Adrenal gland (tissue), 12 donors: Measurements from ENCODE around the gene SLC7A6OS. TPM values are rescaled to one million over a fixed set of nuclear protein-coding genes. Genes with fewer than 3 reads are reported as not detected.

Experiments used
- DNase-seq, 7 donors: peaks; one replicate each; pipeline ENCODE4 v3.0.0-alpha.2; 2019 to 2020
- H3K27ac ChIP-seq, 5 donors: fragments of 200-600 bp; sonication (generic) in 4 of 5; 1 replicate in 3 of 5; 2 replicates in 2 of 5; pipeline versions ENCODE4 v1.5.1 to v1.8.0; 2016 to 2020; ENCODE audit warnings: mild to moderate bottlenecking in 1 of 5
- H3K27me3 ChIP-seq: fragments of 200-600 bp; 2 replicates; pipeline ENCODE4 v1.8.0; 2021
- H3K36me3 ChIP-seq, 2 donors: fragments of 200-600 bp; replicated peaks in 1 of 2; 1 replicate in 1 of 2; 2 replicates in 1 of 2; pipeline versions ENCODE4 v1.5.1 to v1.8.0; 2018 to 2022
- H3K4me1 ChIP-seq, 2 donors: fragments of 200-600 bp; replicated peaks in 1 of 2; 1 replicate in 1 of 2; 2 replicates in 1 of 2; pipeline versions ENCODE4 v1.5.1 to v1.8.0; 2018 to 2021
- H3K4me3 ChIP-seq, 4 donors: fragments of 200-600 bp; sonication (generic) in 3 of 4; one replicate each; pipeline ENCODE4 v1.5.1; 2016 to 2018
- H3K9me3 ChIP-seq, 3 donors: fragments of 200-600 bp; sonication (generic) in 1 of 3; replicated peaks in 1 of 3; 1 replicate in 2 of 3; 2 replicates in 1 of 3; pipeline versions ENCODE4 v1.5.1 to v1.8.0; 2016 to 2021
- POLR2A ChIP-seq, 2 donors: fragments of 450-650 bp; IDR thresholded peaks; one replicate each; pipeline ENCODE4 v1.6.1; 2017; ENCODE audit warnings: antibody characterized with exemption in 2 of 2, mild to moderate bottlenecking in 2 of 2, moderate library complexity in 1 of 2
- WGBS, 4 donors: extraction: QIAGEN DNeasy Blood & Tissue Kit in 2 of 4; methylation state at CpG; one replicate each; pipeline versions ENCODE4 v1.1.5 to v1.1.7; 2013 to 2017; 5-methylcytosine and 5-hydroxymethylcytosine counted together
- intact Hi-C, 2 donors: fragments of 100-400 bp; cut with DNase I; formaldehyde crosslinking; loops; one replicate each; pipeline versions ENCODE4 v1.14.1 to v1.15.0; 2022 to 2023
- polyA plus RNA-seq, 3 donors: library from polyadenylated mRNA; stranded (reverse); fragments of 200-250 nt in 2 of 3; fragments of 350-450 nt in 1 of 3; fragmentation: Illumina TruSeq in 1 of 3; extraction: RNeasy Lipid Tissue Mini Kit (QIAGEN cat#74804) in 1 of 3; gene quantifications; one replicate each; pipeline ENCODE4 v1.2.3, GENCODE V29; 2013 to 2014
- total RNA-seq, 9 donors: library from RNA; depleted of rRNA in 4 of 9; stranded (reverse); fragments of >200 nt in 4 of 9; fragments of 120-200 nt in 1 of 9; fragmentation: NEBNext Ultra II Directional in 1 of 9; extraction: Animal tissue kit (Norgen Biotek cat#: 25700) in 1 of 9; gene quantifications; one replicate each; pipeline versions ENCODE4 v1.1.0 to v1.2.4, GENCODE V29; 2013 to 2023
- TF ChIP-seq, protein P1 (sequence below), 6 experiments: fragments of 450-650 bp in 4 of 6; fragments of 200-600 bp in 2 of 6; sonication (generic) in 1 of 6; IDR thresholded peaks; 1 replicate in 5 of 6; 2 replicates in 1 of 6; pipeline versions ENCODE4 v1.5.1 to v1.8.0; 2016 to 2021; ENCODE audit warnings: antibody characterized with exemption in 6 of 6, mild to moderate bottlenecking in 2 of 6, moderate library complexity in 1 of 6
- donor health status: healthy with polysubstance abuse.
- donor health status: Bipolar disorder and iron deficiency.
- donor health status: DM: yes; HTN: yes; CAD: no.
- donor health status: DM: no; HTN: no; CAD: no.
- donor health status: DM: no; HTN: no; CAD: no.
- donor health status: DM: yes; HTN: yes; CAD: no.

Gene SLC7A6OS
- total and polyA plus RNA-seq, 12 donors: 5.7 to 18.6 (median 13.8) TPM

DNA sequence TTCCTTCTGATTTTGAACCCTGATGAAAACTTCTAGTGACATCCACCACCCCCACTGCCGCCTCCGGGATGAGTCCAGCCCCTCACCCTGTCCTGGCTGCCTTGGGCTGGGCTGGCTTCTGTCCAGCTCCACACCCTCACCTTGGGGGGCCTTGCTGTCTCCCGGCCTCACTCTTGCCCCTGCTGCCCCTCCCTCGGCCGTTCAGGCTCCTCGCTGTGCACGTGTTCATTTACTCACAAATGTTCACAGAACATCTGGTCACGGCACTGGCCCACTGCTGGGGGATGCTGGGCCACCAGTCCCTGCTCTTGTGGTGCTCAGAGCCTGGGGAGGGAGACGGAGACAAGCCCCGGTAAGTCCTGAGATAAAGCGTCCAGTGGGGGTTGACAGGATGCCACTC, 40.7 kb upstream of the SLC7A6OS start:
- no peaks in the 10 kb centered on the region for H3K9me3 ChIP-seq
- H3K4me1 ChIP-seq: peaks cover 20 to 23% of the 10 kb centered on the region in 2 donors
- intact Hi-C loops: no loop called here
- H3K36me3 ChIP-seq: peaks cover 0 to 45% of the 10 kb centered on the region in 2 donors
- no peak for DNase-seq
- H3K27me3 ChIP-seq: no peaks in the 10 kb centered on the region
- TF ChIP-seq POLR2A (IDR thresholded peaks at IDR 0.05): no peak
- TF ChIP-seq, protein P1, sequence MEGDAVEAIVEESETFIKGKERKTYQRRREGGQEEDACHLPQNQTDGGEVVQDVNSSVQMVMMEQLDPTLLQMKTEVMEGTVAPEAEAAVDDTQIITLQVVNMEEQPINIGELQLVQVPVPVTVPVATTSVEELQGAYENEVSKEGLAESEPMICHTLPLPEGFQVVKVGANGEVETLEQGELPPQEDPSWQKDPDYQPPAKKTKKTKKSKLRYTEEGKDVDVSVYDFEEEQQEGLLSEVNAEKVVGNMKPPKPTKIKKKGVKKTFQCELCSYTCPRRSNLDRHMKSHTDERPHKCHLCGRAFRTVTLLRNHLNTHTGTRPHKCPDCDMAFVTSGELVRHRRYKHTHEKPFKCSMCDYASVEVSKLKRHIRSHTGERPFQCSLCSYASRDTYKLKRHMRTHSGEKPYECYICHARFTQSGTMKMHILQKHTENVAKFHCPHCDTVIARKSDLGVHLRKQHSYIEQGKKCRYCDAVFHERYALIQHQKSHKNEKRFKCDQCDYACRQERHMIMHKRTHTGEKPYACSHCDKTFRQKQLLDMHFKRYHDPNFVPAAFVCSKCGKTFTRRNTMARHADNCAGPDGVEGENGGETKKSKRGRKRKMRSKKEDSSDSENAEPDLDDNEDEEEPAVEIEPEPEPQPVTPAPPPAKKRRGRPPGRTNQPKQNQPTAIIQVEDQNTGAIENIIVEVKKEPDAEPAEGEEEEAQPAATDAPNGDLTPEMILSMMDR (IDR thresholded peaks at IDR 0.05): no peak
- no peak overlapping the region for H3K27ac ChIP-seq
- H3K4me3 ChIP-seq: no peak overlapping the region
- 75 to 87% (median 85%) methylated on average over 11 of the region's 11 CpGs for whole genome bisulfite sequencing, 4 donors

DNA sequence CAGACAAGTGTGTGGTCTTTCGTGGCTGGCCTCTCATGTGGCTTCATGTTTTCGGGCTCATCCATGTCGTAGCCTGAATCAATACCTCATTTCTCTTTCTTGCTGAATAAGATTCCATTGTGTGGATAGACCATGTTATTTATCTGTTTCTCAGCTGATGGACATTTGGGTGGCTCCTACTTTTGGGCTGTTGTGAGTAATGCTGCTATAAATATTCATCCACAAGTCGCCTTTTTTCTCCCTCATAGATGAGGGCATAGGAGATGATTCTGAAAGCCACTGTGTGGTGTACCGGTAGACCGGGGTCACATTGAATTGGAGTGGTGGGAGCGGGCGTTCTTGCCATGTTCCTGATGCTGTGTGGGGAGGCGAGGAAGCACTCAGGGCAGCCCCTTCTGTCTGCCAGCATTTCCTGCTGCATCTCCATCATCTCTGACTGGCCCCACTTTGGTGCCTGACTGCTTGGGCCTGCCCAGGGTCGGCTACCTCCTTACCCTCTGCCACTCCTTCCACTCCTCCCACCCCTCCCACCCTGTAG, 40.1 kb upstream of the SLC7A6OS start:
- TF ChIP-seq POLR2A (IDR thresholded peaks at IDR 0.05): no peak
- TF ChIP-seq, protein P1 (IDR thresholded peaks at IDR 0.05): no peak
- no peak overlapping the region for H3K27ac ChIP-seq
- H3K36me3 ChIP-seq: peaks cover 0 to 50% of the 10 kb centered on the region in 2 donors
- peaks cover 14 to 17% of the 10 kb centered on the region in 2 donors for H3K4me1 ChIP-seq
- no peak for DNase-seq
- WGBS, 4 donors: 89 to 93% (median 92%) methylated on average over 10 of the region's 10 CpGs
- H3K4me3 ChIP-seq: no peak overlapping the region
- no peaks in the 10 kb centered on the region for H3K9me3 ChIP-seq
- no peaks in the 10 kb centered on the region for H3K27me3 ChIP-seq
- intact Hi-C loops: no loop called here

DNA sequence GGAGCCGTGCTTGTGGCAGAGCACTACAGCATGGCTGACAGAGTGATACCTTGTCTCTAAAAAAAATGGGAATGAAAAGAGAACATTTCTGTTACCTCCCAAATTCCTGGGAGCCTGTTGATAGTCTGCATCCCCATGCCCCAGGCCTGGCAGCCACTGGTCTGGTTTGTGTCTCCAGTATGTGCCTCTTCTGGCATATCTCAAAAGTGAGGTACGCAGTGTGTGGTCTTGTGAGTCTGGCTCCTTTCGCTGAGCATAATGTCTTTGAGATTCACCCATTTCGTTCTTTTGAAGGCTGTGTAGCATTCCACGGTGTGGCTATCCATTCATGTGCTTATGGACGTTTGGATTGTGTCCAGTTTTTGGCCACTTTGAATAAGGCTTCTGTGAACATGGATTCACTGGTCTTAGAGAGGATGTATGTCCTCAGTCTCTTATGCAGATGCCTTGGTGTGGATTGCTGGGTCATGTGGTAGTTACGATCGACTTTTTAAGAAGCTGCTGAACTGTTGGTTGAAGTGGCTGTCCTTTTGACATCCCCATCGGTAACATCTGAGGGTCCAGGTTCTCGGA, 39.2 kb upstream of the SLC7A6OS start:
- TF ChIP-seq, protein P1 (IDR thresholded peaks at IDR 0.05): no peak
- H3K36me3 ChIP-seq: peaks cover 0 to 60% of the 10 kb centered on the region in 2 donors

DNA sequence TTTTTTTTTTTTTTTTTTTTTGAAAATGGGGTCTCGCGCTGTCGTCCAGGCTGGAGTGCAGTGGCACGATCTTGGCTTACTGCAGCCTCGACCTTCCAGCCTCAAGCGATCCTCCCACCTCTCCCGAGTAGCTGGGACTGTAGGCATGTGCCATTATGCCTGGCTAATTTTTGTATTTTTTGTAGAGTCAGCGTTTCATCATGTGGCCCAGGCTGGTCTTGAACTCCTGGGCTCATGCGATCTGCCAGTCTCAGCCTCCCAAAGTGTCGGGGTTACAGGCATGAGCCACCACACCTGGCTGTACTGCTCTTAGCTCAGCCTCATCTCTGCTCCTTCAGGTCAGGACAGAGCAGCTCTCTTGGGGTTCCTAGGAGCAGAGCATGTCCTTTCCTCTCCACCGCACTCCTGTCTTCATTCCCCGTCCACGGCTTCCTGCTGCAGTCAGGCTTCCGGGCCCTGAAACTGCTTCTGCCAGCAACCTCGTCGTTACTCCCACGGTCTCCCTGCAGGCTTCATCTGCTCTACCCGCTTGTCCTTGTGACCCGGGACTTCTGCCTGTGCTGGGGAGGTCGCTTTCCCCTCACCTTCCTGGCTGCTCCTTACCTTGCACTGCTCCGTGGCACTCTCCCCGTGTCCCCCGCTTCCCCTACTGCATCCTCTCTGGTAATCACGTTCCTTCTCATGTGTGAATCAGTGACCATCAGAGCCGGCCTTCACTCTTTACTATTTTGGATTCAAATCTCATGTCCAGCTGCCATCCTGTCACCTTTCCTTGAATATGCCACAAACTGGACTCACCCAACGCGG, 38.1 kb upstream of the SLC7A6OS start:
- H3K36me3 ChIP-seq: peaks cover 0 to 54% of the 10 kb centered on the region in 2 donors
- TF ChIP-seq, protein P1 (IDR thresholded peaks at IDR 0.05): no peak
- TF ChIP-seq POLR2A (IDR thresholded peaks at IDR 0.05): no peak

More for the DNA sequence above, 39.2 kb upstream of the SLC7A6OS start:
- intact Hi-C loops: no loop called here
- Histone ChIP-seq H3K4me3 (no peak overlapping the region), H3K27me3 (no peaks in the 10 kb centered on the region), H3K27ac (no peak overlapping the region), H3K4me1 (peaks cover 9 to 11% of the 10 kb centered on the region in 2 donors), H3K9me3 (no peaks in the 10 kb centered on the region)
- DNase-seq: no peak
- WGBS, 4 donors: 88 to 95% (median 90%) methylated on average over 10 of the region's 10 CpGs

More for the DNA sequence above, 38.1 kb upstream of the SLC7A6OS start:
- intact Hi-C loops: no loop called here
- Histone ChIP-seq H3K27me3 (no peaks in the 10 kb centered on the region), H3K4me1 (peaks cover 9 to 11% of the 10 kb centered on the region in 2 donors), H3K9me3 (no peaks in the 10 kb centered on the region), H3K4me3 (no peak overlapping the region), H3K27ac (no peak overlapping the region)
- no peak for DNase-seq
- whole genome bisulfite sequencing, 4 donors: 71 to 92% (median 81%) methylated on average over 27 of the region's 27 CpGs
